22Rv1 (cell line): ENCODE results near the gene SLC25A22.

Source experiments
- H3K27ac ChIP-seq: fragments of 450-650 bp; 2 replicates; pipeline ENCODE4 v1.5.1; 2017
- CTCF ChIP-seq: fragments of 450-650 bp; IDR thresholded peaks from 2 replicates; pipeline ENCODE4 v1.5.1; 2017; ENCODE audit warnings: mild to moderate bottlenecking
- ZFX ChIP-seq: fragments of 450-650 bp; IDR thresholded peaks from 2 replicates; pipeline ENCODE4 v1.6.1; 2017; ENCODE audit warnings: antibody characterized with exemption, borderline replicate concordance

The SLC25A22 gene

DNA sequence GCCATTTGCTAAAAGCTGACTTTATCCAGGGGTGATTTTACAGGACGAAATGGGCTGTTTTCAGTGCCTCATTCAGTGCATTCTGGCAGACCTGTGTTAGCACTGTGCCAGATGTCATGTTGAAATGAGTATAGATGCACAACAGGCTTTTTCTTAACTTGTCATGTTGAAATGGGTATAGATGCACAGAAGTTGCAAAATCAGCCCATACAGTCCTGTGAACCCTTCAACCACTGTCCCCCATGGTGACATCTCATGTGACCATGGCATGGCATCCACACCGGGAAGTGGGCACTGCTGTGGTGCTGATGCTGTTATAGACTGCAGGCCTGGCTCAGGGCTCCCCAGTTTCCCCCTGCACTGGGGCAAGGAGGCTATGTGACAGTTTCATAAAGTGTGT is 48.4 kb downstream of the SLC25A22 start:
- TF ChIP-seq CTCF, result no peak
- no peak for TF ChIP-seq ZFX
- H3K27ac ChIP-seq, result no peak overlapping the region

DNA sequence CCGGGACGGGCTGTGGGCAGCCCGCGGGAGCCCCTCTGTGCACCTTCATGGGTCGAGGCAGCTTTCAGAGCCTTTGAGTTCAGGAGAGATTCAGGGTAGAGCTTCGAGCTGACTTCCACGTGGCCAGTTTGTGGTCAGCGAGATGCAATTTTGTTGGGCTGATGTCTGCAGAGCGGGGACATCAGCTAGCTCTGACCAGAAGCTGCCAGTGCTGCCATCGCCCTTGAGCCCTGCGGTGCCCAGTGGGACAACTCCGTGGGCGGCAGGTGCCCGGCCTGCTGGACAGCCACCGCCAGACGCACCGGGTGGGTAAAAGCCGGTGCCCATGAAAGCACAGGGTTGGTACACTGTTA is 50.1 kb downstream of the SLC25A22 start:
- peak overlapping the region; percentile 66 for H3K27ac ChIP-seq
- TF ChIP-seq CTCF, result no peak
- TF ChIP-seq ZFX, result no peak

- TF ChIP-seq CTCF, result peak; percentile 50
- no peak for TF ChIP-seq ZFX
- H3K27ac ChIP-seq, result peak within 1 kb of the TSS; percentile 66
These were observed 50.7 kb downstream of the SLC25A22 start, which contains the start of gene TALDO1 for GRCh38 chr11:747158-748006. Gene TALDO1, plus strand, starts transcription at chr11:747464. Its CDS starts 18 bp downstream, at chr11:747482.

DNA sequence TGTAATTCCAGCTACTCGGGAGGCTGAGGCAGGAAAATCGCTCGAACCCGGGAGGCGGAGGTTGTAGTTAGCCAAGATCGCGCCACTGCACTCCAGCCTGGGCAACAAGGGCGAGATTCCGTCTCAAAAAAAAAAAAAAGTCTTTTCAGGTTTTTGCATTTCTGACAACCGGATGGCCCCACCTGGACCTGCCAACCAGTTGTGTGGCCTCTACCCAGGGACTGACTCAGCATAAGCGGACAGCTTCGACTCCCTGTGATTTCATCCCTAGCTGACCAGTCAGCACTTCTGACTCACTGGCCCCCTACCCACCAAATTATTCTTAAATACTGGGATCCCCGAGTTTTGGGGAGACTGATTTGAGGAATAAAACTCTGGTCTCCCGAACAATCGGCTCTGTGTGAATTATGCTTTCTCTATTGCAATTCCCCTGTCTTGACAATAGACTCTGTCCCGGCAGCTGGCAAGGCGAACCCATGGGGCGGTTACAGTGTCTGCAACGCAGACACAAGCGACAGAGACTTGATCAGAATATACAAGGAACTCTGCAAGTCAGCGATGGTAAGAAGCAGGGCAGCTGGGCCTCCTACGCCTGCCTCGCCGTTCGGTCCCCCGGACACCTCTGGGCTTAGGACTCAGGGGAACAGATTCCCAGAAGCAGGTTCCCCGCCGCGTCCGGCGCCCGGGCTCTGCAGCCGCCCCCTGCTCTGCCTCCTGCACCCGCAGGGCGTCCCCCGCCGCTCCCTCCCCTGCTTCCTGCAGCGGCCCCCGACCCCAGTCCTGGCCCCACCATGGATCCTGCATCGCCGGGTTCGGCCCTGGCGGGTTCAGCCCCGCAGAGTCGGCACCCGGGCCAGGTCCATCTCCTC is 51.6 kb downstream of the SLC25A22 start:
- TF ChIP-seq CTCF (no peak), ZFX (no peak)
- peak overlapping the region; percentile 66 for H3K27ac ChIP-seq

DNA sequence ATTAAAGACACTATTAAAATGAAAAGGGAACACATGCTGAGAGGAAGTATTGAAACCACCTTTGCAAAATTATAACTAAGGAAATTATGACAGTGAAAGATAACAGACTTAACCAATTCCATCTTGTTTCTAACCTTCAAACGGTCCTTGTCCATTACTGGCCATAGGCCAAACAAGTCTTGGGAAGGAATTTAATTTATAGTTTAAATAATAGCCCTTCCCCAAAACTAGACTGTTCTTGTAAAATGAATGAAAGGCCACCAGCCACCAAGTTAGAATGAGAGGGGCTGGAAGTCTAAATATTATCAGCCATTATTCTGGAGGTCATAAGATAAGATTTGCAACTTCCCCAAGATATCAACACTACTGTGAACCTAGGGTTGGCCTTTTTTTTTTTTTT is 52.7 kb downstream of the SLC25A22 start:
- no peak overlapping the region for H3K27ac ChIP-seq
- TF ChIP-seq ZFX (no peak), CTCF (no peak)

GRCh38 chr11:742571-743201 is 55.4 kb downstream of the SLC25A22 start:
- no peak overlapping the region for H3K27ac ChIP-seq
- TF ChIP-seq CTCF (no peak), ZFX (no peak)
